HG03354 (cell line): ENCODE data around the gene TCF12.
A peak's percentile ranks its signal among the peaks of the same experiment; 100 is the strongest.
"Not testable (repeated sequence)": the region's sequence is repeated elsewhere in the genome, so short reads cannot be mapped to it uniquely, and the experiment has no call there.

Source experiments
- ATAC-seq: cut with Tn5 transposase; IDR thresholded peaks from one replicate; pipeline ENCODE4 v1.9.1; 2021; ENCODE audit warnings: mild to moderate bottlenecking; ENCODE audit not compliant: unreplicated experiment, poor library complexity, severe bottlenecking

The TCF12 gene

DNA sequence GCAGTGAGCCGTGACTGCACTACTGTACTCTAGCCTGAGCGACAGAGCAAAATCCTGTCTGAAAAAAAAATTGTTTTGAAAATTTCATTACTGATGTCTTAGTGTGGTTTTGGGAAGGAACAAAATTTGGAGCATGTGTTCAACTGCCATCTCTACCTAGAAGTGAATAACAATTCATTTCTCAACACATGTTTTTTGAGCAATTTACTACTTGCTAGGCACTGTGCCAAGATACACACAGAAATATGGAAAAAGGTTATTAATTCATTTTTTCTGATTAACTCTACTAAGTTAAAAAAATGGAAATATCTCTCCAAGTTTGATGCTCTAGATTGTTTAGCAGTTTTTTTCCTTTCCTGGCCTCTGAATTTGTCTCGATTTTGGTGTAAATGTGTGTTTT lies 5.2 kb upstream of the TCF12 start:
- no peak for ATAC-seq

DNA sequence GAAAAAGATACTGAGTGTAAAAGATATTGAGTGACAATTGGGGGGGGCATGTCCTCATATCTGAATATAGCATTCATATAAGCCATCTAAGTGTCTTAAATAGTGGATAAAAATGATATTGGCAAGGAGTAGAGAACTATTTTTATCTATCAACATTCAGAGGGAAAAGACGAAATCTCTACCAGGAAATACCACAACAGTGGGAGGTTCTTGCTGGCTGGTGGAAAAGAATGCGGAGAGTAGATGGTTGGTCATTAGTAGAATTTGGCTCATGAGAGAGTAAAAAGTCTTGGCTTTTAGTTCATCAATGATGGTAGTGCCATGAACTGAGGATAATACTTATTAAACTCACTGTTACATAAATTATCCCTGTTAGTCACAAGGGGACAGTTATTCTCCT lies 4.8 kb upstream of the TCF12 start:
- ATAC-seq, result no peak

DNA sequence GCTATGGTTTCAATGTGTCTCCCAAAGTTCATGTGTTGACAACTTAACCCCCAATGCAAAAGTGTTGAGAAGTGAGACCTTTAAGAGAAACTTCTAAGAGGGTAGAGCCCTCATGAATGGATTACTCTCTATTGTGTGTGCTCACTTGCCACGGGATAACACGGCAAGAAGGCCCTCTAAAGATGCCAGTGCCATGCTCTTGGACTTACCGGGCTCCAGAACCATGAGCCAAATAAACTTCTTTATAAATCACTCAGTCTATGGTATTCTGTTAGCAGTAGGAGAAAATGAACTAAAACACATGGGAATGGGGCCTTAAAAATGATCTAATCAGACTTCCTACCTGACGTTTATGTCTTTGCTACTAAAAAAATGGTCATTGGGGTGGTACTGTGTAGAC lies 2.6 kb upstream of the TCF12 start:
- no peak for ATAC-seq

DNA sequence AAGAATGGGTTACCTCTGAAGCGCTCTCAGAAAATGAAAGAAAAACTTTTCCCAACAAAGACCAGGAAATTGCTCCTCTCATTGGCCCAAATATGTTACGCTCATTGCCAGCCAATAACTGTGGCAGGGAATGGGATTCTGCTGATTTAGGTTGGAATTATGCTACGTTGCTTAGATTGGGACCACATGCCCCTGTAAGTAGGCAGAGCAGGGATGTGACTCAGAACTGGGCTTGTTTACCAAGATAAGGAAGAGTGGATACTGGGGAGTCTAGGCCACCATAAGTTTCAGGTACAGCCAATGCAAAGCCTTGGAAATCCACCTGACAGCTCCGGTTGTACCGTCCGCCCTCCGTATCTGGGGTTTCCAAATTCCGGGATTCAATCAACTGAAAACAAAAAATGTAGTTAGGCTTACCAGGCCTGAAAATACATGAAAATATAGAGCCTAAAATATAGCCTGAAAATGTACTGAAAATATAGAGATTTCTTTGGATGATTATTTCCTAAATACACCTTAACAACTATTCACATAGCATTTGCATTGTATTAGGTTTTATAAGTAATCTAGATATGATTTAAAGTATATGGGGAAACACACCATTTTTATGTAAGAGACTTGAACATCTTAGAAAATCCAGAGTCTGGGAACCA lies 1.5 kb upstream of the TCF12 start:
- ATAC-seq, result no peak

DNA sequence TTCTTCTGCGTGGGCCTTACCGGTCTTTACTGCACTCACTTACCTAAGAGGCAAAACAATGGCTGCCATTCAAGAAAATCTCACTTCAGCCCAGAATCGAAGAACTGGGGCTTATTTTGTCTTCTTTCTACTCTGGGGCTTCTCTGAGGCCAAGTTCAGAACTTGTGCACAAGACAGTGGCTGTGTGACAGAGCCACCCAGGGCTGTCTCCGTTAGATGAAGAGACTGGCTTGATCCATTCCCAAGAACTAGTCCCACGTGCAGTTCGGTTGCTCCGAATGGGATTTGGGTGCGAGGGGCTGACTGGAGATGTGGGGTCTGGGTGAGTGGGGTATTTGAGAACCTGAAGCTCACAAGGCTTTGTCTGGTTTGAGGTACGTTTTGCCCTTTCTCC lies 795 bp upstream of the TCF12 start:
- no peak for ATAC-seq

DNA sequence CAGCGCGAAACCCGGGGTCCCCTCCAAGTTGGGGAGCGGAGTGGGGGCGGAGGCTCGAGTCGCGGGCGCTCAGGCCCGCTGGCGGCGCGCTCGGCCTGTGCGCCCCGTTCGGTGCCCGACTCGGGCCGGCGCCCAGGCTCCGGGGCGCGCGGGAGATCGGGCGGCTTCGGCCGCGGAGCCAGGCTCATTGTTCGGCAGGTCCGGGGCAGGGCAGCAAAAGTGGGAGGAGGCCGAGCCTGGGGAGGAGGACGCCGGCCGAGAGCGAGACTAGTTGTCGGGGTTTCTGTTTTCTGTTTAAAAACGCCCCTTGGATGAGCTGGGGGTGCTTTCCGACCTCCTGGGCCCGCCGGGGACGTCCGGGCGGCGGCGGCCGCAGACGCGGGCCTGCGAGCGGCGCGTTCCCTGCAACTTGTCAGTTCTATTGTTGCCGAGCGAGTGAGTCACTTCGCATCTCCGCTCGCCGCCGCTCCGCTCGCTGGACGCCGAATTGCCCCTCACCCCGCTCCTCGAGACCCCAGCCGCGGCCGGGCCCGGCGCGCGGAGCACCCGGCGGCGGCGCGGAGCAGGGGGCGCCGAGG lies 676 bp downstream of the TCF12 start:
- ATAC-seq, result peak; percentile 38

DNA sequence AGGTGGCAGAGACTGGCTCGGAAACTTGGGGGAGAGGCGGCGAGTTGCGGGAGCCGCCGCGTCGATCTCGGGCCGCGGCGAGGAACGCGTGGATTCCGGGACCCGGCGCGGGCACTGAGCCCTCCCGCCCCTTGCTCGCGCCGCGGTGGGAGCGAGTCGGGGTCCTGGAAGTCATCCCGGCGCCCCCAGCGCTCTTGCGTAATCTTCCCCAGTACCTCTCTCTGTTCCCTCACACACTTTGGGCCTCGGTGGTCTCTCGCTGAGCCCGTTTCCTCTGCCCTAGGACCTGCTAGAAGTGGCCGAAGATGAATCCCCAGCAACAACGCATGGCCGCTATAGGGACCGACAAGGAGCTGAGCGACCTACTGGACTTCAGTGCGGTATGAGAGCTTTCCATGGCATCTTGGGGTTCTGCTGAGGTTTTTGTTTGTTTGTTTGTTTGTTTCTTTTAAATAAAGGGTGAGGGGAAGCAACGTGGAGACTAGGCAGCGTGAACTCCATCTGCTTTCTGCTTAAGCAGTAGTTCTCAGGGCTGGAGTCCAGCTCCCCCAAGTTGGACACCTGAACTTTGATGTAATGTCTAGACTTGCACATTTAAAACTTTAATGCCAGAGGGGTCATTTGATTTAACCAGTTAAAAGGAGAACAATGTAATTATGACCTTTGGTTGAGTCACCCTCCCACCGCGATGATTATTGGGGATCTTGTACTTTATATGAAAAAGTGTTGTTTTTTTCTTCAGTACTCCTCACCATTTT lies 1.3 kb downstream of the TCF12 start:
- ATAC-seq, result peak; percentile 21

DNA sequence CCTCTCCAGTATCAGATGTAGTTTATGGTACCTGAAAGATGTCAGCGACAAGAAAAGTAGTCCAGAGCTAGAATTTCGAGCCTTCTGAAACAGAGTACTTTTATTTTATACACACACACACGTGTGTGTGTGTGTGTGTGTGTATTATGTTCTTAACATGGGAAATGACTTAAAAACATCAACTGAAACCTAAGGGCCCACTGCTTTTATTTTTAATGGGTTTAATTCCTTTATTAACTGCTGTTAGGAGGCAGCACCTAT lies 1.9 kb downstream of the TCF12 start:
- ATAC-seq, result no peak

DNA sequence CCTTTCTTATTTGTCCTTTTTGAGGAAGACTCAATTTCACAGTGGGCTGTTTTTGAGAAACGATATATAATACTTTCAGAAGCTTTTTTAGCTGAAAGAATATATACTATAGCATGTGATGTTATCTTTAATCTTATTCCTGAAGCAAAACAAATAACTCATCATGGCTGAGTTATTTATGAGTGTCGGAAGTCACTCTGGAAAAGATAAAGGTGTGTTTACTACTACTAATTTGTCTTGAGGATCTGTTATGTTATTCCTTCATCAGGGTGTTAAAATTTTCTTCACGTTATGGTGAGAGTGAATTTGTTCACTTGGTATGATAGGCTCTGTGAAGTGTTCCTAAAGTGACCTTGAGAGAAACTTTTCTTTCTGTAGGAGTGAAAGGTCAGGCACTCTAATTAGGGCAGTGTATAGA lies 4.7 kb downstream of the TCF12 start:
- no peak for ATAC-seq

DNA sequence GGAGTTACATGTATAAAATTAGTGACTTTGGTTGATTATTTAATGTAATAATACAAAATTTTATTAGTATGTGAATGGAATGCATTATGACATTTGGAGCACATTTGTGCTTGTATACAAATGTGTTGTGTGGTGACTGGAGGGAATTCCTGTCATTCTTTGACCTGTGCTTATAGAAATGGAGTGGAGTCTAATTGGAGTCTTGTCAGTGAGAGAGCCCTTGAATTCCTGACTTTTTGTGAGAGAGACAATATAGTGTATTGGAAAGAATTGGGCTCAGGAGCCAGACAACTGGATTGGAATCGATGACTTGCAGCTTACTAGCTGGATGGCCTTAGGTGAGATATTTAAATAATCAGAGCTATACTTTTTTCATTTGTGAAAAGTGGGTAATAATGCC lies 9.4 kb downstream of the TCF12 start:
- ATAC-seq, result no peak

DNA sequence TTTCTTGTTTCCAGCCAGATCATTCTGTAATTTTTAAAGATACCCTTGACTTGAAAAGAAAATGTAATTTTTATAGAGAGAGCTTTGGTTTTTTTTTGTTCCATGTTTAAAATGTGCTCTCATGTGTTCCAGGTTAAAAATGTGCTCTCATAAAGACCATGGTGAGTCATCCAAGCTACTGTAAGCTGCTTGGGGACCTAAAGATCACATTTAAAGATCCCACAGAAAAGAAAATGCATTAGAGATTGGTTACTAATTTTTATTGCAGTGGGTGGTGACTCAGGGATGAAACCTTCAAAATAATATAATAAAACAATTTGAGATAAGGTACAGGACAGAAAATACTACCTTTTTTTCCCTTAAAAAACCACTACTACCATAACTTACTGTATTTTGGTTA lies 11.0 kb downstream of the TCF12 start:
- no peak for ATAC-seq

DNA sequence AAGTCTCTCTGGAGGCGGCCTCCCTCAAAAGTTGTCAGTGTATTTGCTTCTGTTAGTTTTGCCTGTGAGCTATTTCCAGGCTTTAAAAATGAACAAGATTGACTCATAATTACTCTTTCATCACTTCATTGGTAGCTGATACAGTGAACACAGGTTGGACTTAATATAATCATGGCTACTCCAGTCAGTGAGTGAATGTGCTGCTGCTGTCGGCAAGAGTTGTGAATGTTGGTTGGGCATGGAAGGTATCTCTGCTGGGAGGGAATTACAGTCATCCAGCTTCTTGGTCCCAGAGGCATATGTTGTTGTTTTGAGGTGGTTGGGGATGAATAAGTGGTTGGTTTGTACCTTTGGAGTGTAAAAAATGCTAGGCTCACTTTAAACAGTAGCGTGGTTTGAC lies 11.5 kb downstream of the TCF12 start:
- ATAC-seq, result no peak

DNA sequence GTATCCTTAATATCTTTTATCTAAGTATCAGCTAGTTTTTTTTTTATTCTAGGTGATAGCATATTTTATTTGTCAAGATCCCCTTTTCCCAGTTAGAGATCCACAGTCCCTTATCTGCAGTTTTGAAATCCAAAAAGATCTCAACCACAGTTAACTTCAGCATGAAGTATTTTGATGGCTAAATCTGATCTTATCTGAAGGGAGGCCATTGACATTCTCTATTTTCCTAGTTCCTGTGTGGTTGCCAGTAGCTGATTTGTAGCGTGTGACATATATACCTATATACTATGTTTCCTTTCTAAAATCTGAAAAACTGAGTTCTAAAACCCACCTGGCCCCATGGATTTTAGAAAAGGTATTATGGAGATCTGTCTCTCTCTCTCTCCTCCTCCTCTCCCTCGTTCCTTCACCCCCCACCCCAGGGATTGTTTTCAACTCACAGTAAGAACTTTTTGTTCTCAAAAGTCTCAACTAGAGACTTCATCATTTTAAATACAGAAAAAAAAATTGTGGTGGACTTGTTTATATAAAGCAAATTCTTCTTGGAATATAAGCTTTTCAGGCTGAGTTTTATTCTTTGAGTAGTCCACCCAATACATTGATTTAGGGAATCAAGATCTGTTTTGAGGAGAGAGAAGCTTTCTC lies 12.3 kb downstream of the TCF12 start:
- ATAC-seq, result no peak

DNA sequence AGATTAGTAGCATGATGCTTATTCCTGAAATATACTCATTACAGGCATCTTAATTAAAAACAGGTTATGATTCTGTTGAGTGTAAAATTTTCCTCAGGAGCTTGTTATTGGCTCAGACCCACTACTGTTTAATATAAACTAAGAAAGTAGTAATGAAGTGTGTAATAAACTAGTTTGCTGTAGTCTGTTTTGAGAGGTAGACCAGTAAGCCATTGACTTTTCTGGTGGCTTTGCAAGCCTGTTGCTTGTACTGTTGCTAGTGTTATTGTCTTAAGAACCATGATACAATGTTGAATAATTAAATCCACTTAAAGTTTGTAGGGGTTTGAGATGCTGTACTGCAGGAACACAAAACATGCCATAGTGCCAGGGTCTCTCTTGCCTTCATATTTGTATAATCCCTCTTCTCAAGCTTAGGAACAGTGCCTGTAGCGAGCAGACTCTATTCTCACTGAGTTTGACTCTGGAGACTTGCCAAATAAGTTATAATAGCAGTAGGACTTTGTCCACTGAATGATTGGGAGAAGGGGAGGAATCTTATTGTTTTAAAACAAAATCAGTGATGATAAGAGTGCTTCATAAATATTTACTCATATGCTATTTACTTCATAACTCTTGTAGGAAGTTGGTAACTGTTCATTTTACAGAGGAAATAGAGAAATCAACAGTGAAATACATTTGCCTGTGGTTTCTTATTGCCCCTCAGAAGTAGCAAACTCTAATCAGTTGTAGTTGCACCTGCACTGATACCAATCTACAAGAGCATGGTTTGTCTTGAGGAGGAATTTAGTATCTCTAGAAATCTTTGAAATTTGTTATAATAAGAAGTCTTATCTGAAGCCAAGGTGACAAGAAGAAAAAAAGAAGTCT lies 13.4 kb downstream of the TCF12 start:
- ATAC-seq, result no peak

DNA sequence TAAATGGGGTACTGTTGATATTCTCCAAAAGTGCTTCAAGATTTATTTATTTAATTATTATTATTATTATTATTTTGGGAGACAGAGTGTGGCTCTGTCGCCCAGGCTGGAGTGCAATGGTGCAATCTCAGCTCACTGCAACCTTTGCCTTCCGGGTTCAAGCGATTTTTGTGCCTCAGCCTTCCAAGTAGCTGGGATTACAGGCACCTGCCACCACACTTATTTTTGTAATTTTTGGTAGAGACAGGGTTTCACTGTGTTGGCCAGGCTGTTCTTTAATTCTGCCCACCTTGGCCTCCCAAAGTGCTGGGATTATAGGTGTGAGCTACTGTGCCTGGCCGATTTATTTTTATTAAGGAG lies 14.0 kb downstream of the TCF12 start:
- ATAC-seq, result not testable (repeated sequence)

DNA sequence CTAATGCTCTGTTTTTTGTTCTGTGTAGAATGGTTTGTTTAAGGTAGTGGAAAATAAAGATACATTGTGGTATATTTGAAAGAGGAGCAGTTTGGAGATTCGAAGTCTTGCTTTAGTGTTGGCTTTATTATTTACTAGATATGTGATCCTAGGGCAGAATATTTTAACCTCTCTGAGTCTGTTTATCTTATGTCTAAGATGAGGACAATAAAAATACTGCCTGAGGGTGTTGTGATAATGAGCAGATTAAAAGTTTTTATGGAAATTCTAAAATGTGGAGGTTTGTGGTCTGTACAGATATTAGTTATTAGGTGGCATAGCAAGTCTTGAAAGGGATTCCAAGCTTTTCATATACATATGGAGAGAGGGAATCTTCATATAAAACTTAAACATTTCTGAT lies 15.0 kb downstream of the TCF12 start:
- no peak for ATAC-seq

DNA sequence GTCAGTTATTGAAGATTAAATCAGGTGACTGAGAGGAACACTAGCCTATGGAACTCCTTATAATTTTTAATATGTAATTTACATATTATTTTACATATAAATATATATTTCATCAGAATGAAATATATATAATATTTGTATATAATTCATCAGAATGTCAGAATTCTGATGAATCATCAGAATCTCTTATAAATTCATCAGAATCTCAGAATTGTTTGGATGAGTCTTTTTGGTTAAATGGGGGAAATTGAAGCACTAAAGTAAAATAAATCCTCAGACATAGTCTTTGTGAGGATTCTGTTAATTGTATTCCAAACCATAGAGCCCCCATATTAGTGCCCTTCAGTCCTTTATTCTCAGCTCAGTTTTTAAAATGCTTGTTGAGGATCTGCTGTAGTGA lies 15.4 kb downstream of the TCF12 start:
- no peak for ATAC-seq

DNA sequence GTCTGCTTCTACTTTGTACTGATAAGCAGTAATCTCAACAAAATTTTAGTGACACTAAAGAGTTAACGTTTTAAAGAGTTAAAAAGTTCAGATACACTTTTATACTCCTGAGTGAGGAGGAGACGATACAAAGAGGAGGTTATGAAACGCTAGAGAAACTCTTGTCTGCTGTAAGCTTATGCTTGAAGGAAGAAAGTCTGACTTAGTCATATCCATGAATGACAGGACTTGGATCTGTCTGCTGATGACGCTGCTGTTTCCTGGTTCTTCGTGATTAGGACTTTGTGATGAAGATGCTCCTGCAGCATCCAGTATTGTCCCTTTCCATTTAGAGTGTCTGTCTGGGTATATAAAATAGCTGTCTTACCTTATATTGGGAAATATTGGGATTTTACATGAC lies 15.8 kb downstream of the TCF12 start:
- no peak for ATAC-seq

DNA sequence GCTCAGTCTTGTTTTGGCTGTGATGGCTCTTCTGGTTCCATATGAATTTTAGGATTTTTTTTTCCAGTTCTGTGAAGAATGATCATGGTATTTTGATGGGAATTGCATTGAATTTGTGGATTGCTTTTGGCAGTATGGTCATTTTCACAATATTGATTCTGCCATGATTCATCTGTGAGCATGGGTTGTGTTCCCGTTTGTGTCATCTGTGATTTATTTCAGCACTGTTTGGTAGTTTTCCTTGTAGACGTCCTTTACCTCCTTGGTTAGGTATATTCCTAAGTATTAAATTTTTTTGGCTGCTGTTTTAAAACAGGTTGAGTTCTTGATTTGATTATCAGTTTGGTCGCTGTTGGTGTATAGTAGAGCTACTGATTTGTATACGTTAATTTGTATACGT lies 18.5 kb downstream of the TCF12 start:
- ATAC-seq, result no peak

DNA sequence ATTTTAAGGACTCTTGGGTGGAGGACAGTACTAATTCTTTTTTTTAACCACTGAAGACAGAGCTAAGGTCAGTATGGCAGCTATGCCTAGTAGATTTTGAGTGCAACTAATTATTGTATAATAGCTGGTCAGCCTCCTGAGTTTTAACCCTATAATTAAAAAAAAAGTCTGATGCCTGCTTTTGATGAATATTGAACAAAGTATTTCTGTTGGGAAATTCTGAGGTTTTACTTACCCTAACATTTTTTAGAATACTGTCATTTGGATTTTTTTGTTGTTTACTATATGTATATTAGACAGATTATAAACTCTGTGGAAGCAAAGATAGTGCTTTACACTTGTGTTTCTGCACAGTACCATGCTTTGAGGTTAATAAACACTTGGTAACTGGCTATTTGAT lies 20.8 kb downstream of the TCF12 start:
- no peak for ATAC-seq
